Breast epithelium (tissue), 4 donors: ENCODE data around the gene TMEM50B. TPM values are rescaled to one million over a fixed set of nuclear protein-coding genes. Genes with fewer than 3 reads are reported as not detected.
"Not testable (repeated sequence)": the region's sequence is repeated elsewhere in the genome, so short reads cannot be mapped to it uniquely, and the experiment has no call there.

Experiments used
- DNase-seq, 2 donors: peaks; one replicate each; pipeline ENCODE4 v3.0.0-alpha.2; 2019; ENCODE audit warnings: low spot score in 2 of 2
- H3K27ac ChIP-seq, 2 donors: fragments of 200-600 bp; sonication (generic) in 1 of 2; one replicate each; pipeline ENCODE4 v1.5.1; 2016 to 2019; ENCODE audit warnings: mild to moderate bottlenecking in 1 of 2
- H3K27me3 ChIP-seq, 2 donors: fragments of 200-600 bp; sonication (generic) in 1 of 2; one replicate each; pipeline versions ENCODE4 v1.5.1 to v1.6.0; 2017 to 2019; ENCODE audit warnings: control low read depth in 1 of 2, mild to moderate bottlenecking in 1 of 2
- H3K36me3 ChIP-seq: fragments of 200-600 bp; one replicate; pipeline ENCODE4 v1.5.1; 2019
- H3K4me1 ChIP-seq, 2 donors: fragments of 200-600 bp; sonication (generic); one replicate each; pipeline ENCODE4 v1.5.1; 2016 to 2019; ENCODE audit warnings: control low read depth in 1 of 2
- H3K4me3 ChIP-seq, 3 donors: fragments of 200-600 bp; sonication (generic); 1 replicate in 2 of 3; 2 replicates in 1 of 3; pipeline ENCODE4 v1.5.1; 2016 to 2019; ENCODE audit warnings: mild to moderate bottlenecking in 3 of 3, moderate library complexity in 2 of 3
- H3K9me3 ChIP-seq, 2 donors: fragments of 200-600 bp; sonication (generic) in 1 of 2; one replicate each; pipeline ENCODE4 v1.5.1; 2016 to 2019; ENCODE audit warnings: control low read depth in 1 of 2
- CTCF ChIP-seq, 3 donors: fragments of 450-650 bp; IDR thresholded peaks; one replicate each; pipeline ENCODE4 v1.5.1; 2016 to 2017; ENCODE audit warnings: antibody characterized with exemption in 3 of 3, mild to moderate bottlenecking in 3 of 3, moderate library complexity in 3 of 3
- POLR2A ChIP-seq: fragments of 450-650 bp; IDR thresholded peaks from one replicate; pipeline ENCODE4 v1.6.1; 2016; ENCODE audit warnings: antibody characterized with exemption, mild to moderate bottlenecking, moderate library complexity
- POLR2AphosphoS5 ChIP-seq, 3 donors: sonication (generic); formaldehyde crosslinking; IDR thresholded peaks; one replicate each; pipeline ENCODE4 v1.6.1; 2017; ENCODE audit warnings: antibody characterized with exemption in 3 of 3
- intact Hi-C: fragments of 100-400 bp; cut with DNase I; formaldehyde crosslinking; loops from one replicate; pipeline ENCODE4 v1.15.1; 2023; ENCODE audit warnings: low total_unique reads
- total RNA-seq, 3 donors: library from RNA; depleted of rRNA; stranded (reverse); fragments of >200 nt; gene quantifications; one replicate each; pipeline ENCODE4 v1.1.0, GENCODE V29; 2016

TMEM50B gene
- total RNA-seq, 3 donors from 2014 or later = 88.8 to 92.8 (median 91.8) TPM

- Histone ChIP-seq H3K4me3 (no peak overlapping the region), H3K36me3 (no peaks in the 10 kb centered on the region), H3K9me3 (no peaks in the 10 kb centered on the region), H3K27me3 (no peaks in the 10 kb centered on the region), H3K27ac (no peak overlapping the region), H3K4me1 (no peaks in the 10 kb centered on the region)
- no peak for TF ChIP-seq CTCF (IDR thresholded peaks at IDR 0.05)
- intact Hi-C loops = no loop called here
- no peak for DNase-seq
Observed at GRCh38 chr21:33477066-33477465, 2.7 kb downstream of the TMEM50B start.

GRCh38 chr21:33473344-33473743, 6.4 kb downstream of the TMEM50B start:
- Histone ChIP-seq H3K36me3 (no peaks in the 10 kb centered on the region), H3K27ac (no peak overlapping the region), H3K4me1 (no peaks in the 10 kb centered on the region), H3K9me3 (no peaks in the 10 kb centered on the region), H3K4me3 (no peak overlapping the region), H3K27me3 (no peaks in the 10 kb centered on the region)
- DNase-seq = no peak
- no peak for TF ChIP-seq POLR2A
- TF ChIP-seq POLR2AphosphoS5 (IDR thresholded peaks at IDR 0.05) = no peak
- TF ChIP-seq CTCF (IDR thresholded peaks at IDR 0.05) = no peak
- intact Hi-C loops = no loop called here

- Histone ChIP-seq H3K9me3 (no peaks in the 10 kb centered on the region), H3K36me3 (no peaks in the 10 kb centered on the region), H3K27me3 (no peaks in the 10 kb centered on the region), H3K4me3 (no peak overlapping the region), H3K27ac (no peak overlapping the region), H3K4me1 (no peaks in the 10 kb centered on the region)
- no peak for DNase-seq
- TF ChIP-seq POLR2AphosphoS5 (IDR thresholded peaks at IDR 0.05) (no peak), CTCF (IDR thresholded peaks at IDR 0.05) (no peak), POLR2A (no peak)
- intact Hi-C loops = no loop called here
Observed at GRCh38 chr21:33470701-33471100, 9.1 kb downstream of the TMEM50B start.

- DNase-seq, H3K27ac ChIP-seq, H3K9me3 ChIP-seq, H3K27me3 ChIP-seq, H3K4me1 ChIP-seq, H3K4me3 ChIP-seq, H3K36me3 ChIP-seq, intact Hi-C loops: not testable (repeated sequence)
Observed at GRCh38 chr21:33469183-33469582, 10.6 kb downstream of the TMEM50B start.

GRCh38 chr21:33461538-33462250, 18.1 kb downstream of the TMEM50B start:
- Histone ChIP-seq H3K4me1 (no peaks in the 10 kb centered on the region), H3K27ac (no peak overlapping the region), H3K36me3 (no peaks in the 10 kb centered on the region), H3K4me3 (no peak overlapping the region), H3K27me3 (no peaks in the 10 kb centered on the region), H3K9me3 (no peaks in the 10 kb centered on the region)
- intact Hi-C loops = no loop called here
- TF ChIP-seq POLR2A = no peak
- TF ChIP-seq CTCF (IDR thresholded peaks at IDR 0.05) = no peak
- TF ChIP-seq POLR2AphosphoS5 (IDR thresholded peaks at IDR 0.05) = no peak
- DNase-seq = no peak

GRCh38 chr21:33458861-33459260, 20.9 kb downstream of the TMEM50B start:
- peaks cover 3% of the 10 kb centered on the region for H3K36me3 ChIP-seq
- no peaks in the 10 kb centered on the region for H3K27me3 ChIP-seq
- H3K4me1 ChIP-seq = no peaks in the 10 kb centered on the region
- H3K9me3 ChIP-seq = no peaks in the 10 kb centered on the region
- H3K27ac ChIP-seq = no peak overlapping the region
- TF ChIP-seq CTCF (IDR thresholded peaks at IDR 0.05) = no peak
- no peak for TF ChIP-seq POLR2A
- no peak for DNase-seq
- intact Hi-C loops = no loop called here
- no peak overlapping the region for H3K4me3 ChIP-seq
